Suprapubic skin (tissue), 4 donors: ENCODE data around the gene HOXA5.

Experiments used
- EP300 ChIP-seq: sonication (generic); formaldehyde crosslinking; IDR thresholded peaks from one replicate; pipeline ENCODE4 v1.6.1; 2017; ENCODE audit warnings: antibody characterized with exemption
- POLR2A ChIP-seq, 2 donors: fragments of 450-650 bp; IDR thresholded peaks; one replicate each; pipeline ENCODE4 v1.6.1; 2017; ENCODE audit warnings: antibody characterized with exemption in 2 of 2, mild to moderate bottlenecking in 2 of 2, moderate library complexity in 2 of 2
- POLR2AphosphoS5 ChIP-seq, 3 donors: sonication (generic); formaldehyde crosslinking; IDR thresholded peaks; one replicate each; pipeline ENCODE4 v1.6.1; 2017; ENCODE audit warnings: antibody characterized with exemption in 3 of 3
- TF ChIP-seq, protein P1 (sequence below), 2 donors: fragments of 200-600 bp in 1 of 2; fragments of 450-650 bp in 1 of 2; sonication (generic) in 1 of 2; IDR thresholded peaks; one replicate each; pipeline ENCODE4 v1.5.1; 2016 to 2019; ENCODE audit warnings: antibody characterized with exemption in 2 of 2, mild to moderate bottlenecking in 1 of 2, moderate library complexity in 1 of 2

DNA sequence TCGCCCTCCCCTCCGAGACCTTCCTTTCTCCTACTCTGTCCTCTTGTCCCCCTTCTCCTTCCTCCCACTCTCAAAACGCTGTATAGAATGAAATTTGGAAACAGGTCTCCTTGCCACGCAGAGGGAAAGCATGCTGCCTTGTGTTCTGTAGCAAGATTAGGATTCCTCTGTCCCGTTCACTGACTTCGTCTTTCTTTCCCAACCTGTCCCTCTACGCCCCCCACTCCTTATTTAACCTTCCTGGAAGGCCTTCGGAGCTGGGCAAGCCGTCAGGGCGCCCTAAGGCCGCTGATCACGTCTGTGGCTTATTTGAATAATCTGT is 20.5 kb upstream of the HOXA5 start:
- TF ChIP-seq, protein P1, sequence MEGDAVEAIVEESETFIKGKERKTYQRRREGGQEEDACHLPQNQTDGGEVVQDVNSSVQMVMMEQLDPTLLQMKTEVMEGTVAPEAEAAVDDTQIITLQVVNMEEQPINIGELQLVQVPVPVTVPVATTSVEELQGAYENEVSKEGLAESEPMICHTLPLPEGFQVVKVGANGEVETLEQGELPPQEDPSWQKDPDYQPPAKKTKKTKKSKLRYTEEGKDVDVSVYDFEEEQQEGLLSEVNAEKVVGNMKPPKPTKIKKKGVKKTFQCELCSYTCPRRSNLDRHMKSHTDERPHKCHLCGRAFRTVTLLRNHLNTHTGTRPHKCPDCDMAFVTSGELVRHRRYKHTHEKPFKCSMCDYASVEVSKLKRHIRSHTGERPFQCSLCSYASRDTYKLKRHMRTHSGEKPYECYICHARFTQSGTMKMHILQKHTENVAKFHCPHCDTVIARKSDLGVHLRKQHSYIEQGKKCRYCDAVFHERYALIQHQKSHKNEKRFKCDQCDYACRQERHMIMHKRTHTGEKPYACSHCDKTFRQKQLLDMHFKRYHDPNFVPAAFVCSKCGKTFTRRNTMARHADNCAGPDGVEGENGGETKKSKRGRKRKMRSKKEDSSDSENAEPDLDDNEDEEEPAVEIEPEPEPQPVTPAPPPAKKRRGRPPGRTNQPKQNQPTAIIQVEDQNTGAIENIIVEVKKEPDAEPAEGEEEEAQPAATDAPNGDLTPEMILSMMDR (IDR thresholded peaks at IDR 0.05), result no peak
- no peak for TF ChIP-seq POLR2AphosphoS5 (IDR thresholded peaks at IDR 0.05)
- no peak for TF ChIP-seq EP300
- no peak for TF ChIP-seq POLR2A (IDR thresholded peaks at IDR 0.05)
